Measurements from ENCODE around the gene KRTAP10-7.

DNA sequence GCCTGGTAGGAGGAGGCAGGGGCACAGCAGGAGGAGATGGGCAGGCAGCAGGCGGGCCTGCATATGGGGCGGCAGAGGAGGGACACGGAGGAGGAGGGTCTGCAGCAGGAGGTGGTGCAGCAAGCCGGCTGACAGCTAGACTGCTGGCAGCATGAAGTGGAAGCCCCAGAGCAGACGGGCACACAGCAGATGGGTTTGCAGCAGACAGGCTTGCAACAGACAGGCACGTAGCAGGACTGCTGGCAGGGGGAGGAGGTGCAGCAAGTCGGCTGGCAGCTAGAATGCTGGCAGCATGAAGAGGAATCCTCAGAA, 20.6 kb upstream of the KRTAP10-7 start:
- no peak for TF ChIP-seq CTCF (IDR thresholded peaks at IDR 0.05)
- no peak for TF ChIP-seq POLR2A (IDR thresholded peaks at IDR 0.05)
